Thyroid gland (tissue), 4 donors: ENCODE measurements around the gene USP17L22. TPM values are rescaled to one million over a fixed set of nuclear protein-coding genes. Genes with fewer than 3 reads are reported as not detected.

Experiments used
- total RNA-seq, 4 donors: library from RNA; depleted of rRNA; stranded (reverse); fragments of >200 nt; gene quantifications; one replicate each; pipeline ENCODE4 v1.2.3, GENCODE V29; 2016

USP17L22 gene
- total RNA-seq, 4 donors from 2014 or later = not detected

Other genes starting within 250 kb of the USP17L22 start
- gene FAM90A26, start 97.2 kb upstream of the USP17L22 start, total RNA-seq = not detected
- not detected for gene USP17L10, start 57.0 kb upstream of the USP17L22 start, total RNA-seq
- not detected for gene USP17L11, start 52.2 kb upstream of the USP17L22 start, total RNA-seq
- gene USP17L12, start 47.5 kb upstream of the USP17L22 start, total RNA-seq = not detected
- not detected for gene USP17L13, start 42.7 kb upstream of the USP17L22 start, total RNA-seq
- not detected for gene USP17L15, start 33.2 kb upstream of the USP17L22 start, total RNA-seq
- gene USP17L17, start 23.7 kb upstream of the USP17L22 start, total RNA-seq = not detected
- gene USP17L18, start 19.0 kb upstream of the USP17L22 start, total RNA-seq = not detected
- gene USP17L19, start 14.2 kb upstream of the USP17L22 start, total RNA-seq = not detected
- gene USP17L20, start 9.5 kb upstream of the USP17L22 start, total RNA-seq = not detected
- not detected for gene USP17L21, start 4.7 kb upstream of the USP17L22 start, total RNA-seq
- gene USP17L24, start 57.5 kb downstream of the USP17L22 start, total RNA-seq = not detected
- not detected for gene USP17L25, start 62.3 kb downstream of the USP17L22 start, total RNA-seq
- not detected for gene USP17L26, start 67.0 kb downstream of the USP17L22 start, total RNA-seq
- not detected for gene USP17L5, start 71.8 kb downstream of the USP17L22 start, total RNA-seq
- gene USP17L27, start 76.5 kb downstream of the USP17L22 start, total RNA-seq = not detected
- gene USP17L28, start 81.3 kb downstream of the USP17L22 start, total RNA-seq = not detected
- gene USP17L29, start 86.0 kb downstream of the USP17L22 start, total RNA-seq = not detected
- not detected for gene USP17L30, start 95.5 kb downstream of the USP17L22 start, total RNA-seq
- gene DEFB131A, start 176.8 kb downstream of the USP17L22 start, total RNA-seq = not detected